ENCODE data around the gene NTHL1.

The NTHL1 gene

DNA sequence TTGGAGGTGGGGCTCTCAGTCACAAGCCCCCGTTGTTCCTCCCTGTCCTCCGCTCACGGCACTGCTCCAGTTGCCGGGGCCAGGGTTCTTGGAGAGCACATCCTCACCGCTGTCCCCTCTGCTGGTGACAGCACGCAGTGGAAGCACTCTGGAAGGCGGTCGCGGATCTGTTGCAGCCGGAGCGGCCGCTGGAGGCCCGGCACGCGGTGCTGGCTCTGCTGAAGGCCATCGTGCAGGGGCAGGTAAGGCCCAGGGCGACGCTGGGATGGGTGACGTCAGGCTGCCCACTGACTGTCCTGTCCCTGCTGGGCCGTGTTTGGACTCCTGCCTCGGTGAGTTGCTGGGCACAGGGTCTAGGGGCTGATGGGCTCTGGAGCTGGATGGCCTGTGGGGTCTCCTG, 5.6 kb upstream of the NTHL1 start:
- Histone ChIP-seq H2AFZ (ENCODE audit: low read length, unreplicated experiment) (no peak overlapping the region), H3K4me3 (ENCODE audit: low read depth, low read length) (no peak overlapping the region), H3K27ac (ENCODE audit: low read depth, low read length) (no peak overlapping the region), H3K27me3 (ENCODE audit: insufficient read depth, low read length) (no peaks in the 10 kb centered on the region), H3K79me2 (ENCODE audit: control insufficient read depth, insufficient read depth, low read length, unreplicated experiment) (peaks cover 11% of the 10 kb centered on the region), H3K36me3 (ENCODE audit: insufficient read depth, low read length) (peaks cover 3% of the 10 kb centered on the region; the same call in 1 of the 2 replicates), H3K4me1 (ENCODE audit: control insufficient read depth, insufficient read depth, low read length, unreplicated experiment) (peaks cover 6% of the 10 kb centered on the region)

DNA sequence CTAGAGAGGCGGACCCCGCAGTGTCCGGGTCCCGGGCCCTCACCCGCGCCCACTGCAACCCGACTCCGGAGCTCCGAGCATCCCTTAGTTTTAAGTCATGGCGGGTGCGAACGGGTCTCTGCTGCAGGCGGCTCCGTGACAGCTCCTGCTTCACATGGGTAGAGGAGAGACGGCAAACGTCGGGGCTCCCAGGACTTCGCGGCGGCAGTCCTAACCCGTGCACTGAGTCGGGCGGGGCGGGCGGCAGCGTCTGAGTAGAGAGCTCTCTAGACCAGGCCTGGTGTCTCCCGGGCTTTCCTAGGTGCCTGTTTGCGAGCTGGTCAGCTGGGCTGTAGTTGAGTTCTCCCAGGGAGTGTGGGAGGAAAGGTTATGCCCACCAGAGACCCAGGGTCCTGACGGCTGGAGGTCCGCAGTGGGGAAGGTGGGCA, 496 bp upstream of the NTHL1 start:
- H3K4me3 ChIP-seq (ENCODE audit: low read depth, low read length) = peak overlapping the region; percentile 90
- H3K36me3 ChIP-seq (ENCODE audit: insufficient read depth, low read length) = no peaks in the 10 kb centered on the region
- H3K27me3 ChIP-seq (ENCODE audit: insufficient read depth, low read length) = no peaks in the 10 kb centered on the region
- H2AFZ ChIP-seq (ENCODE audit: low read length, unreplicated experiment) = peak overlapping the region; percentile 80
- H3K4me1 ChIP-seq (ENCODE audit: control insufficient read depth, insufficient read depth, low read length, unreplicated experiment) = peaks cover 13% of the 10 kb centered on the region
- peaks cover 13% of the 10 kb centered on the region for H3K79me2 ChIP-seq (ENCODE audit: control insufficient read depth, insufficient read depth, low read length, unreplicated experiment)
- no peak overlapping the region for H3K27ac ChIP-seq (ENCODE audit: low read depth, low read length)

DNA sequence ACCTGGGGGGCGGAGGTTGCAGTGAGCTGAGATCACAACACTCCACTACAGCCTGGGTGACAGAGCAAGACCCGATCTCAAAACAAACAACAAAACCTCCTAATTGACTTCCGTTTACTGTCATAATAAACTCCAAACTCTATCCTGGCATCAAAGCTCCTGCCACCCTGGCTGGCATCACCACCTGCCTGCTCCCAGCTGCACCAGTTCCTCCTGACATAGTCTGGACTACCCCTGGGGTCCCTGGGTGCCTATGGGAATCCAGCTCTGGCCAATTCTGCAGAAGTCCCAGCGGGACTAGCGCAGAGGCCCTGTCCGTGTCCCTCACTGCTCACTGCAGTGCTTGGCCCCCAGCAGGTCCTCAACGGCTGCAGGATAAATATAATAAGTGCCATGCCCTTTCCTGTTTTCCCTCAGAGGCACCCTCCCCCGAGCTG, 723 bp downstream of the NTHL1 start:
- H3K4me3 ChIP-seq (ENCODE audit: low read depth, low read length) = peak overlapping the region; percentile 90
- peak overlapping the region; percentile 95 for H2AFZ ChIP-seq (ENCODE audit: low read length, unreplicated experiment)
- H3K4me1 ChIP-seq (ENCODE audit: control insufficient read depth, insufficient read depth, low read length, unreplicated experiment) = peaks cover 13% of the 10 kb centered on the region
- no peaks in the 10 kb centered on the region for H3K27me3 ChIP-seq (ENCODE audit: insufficient read depth, low read length)
- no peak overlapping the region for H3K27ac ChIP-seq (ENCODE audit: low read depth, low read length)
- peaks cover 13% of the 10 kb centered on the region for H3K79me2 ChIP-seq (ENCODE audit: control insufficient read depth, insufficient read depth, low read length, unreplicated experiment)
- no peaks in the 10 kb centered on the region for H3K36me3 ChIP-seq (ENCODE audit: insufficient read depth, low read length)

DNA sequence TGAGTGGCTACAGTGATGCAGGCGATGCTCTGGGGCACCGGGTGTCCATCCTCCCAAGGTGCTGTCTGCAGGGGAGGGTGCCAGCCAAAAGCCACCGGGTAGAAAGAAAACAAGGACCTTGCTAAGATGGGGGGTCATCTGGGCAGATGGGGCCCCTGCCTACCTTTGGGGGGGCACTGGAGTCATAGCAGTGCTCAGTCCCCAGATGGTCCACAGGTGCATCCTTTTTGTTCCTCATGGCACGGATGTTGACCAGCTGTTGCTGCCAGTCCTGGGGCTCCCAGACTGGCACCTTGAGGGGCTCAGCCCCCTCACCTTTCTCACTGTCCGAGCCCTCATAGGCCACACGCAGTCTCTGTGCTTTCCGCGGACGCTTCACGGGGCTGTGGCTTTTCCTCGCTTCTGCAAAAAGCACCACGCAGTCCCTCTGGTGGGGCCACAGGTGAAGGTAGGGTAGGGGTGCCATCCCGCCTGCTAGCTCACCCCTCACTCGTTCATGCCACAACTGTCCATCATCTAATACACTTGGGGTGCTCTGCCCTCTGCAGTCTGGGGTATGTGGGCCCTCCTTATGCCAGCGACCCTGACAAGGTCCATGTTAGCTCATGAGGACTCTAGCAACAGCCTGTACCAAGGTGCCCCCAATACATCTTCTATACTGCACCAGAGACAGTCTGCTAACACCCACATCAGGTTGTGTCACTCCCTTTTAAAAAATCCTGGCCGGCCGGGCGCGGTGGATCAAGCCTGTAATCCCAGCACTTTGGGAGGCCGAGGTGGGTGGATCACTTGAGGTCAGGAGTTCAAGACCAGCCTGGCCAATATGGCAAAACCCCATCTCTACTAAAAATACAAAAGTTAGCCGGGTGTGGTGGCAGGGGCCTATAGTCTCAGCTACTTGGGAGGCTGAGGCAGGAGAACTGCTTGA, 1.4 kb downstream of the NTHL1 start:
- Histone ChIP-seq H3K79me2 (ENCODE audit: control insufficient read depth, insufficient read depth, low read length, unreplicated experiment) (peaks cover 13% of the 10 kb centered on the region), H3K27ac (ENCODE audit: low read depth, low read length) (no peak overlapping the region), H2AFZ (ENCODE audit: low read length, unreplicated experiment) (no peak overlapping the region)

DNA sequence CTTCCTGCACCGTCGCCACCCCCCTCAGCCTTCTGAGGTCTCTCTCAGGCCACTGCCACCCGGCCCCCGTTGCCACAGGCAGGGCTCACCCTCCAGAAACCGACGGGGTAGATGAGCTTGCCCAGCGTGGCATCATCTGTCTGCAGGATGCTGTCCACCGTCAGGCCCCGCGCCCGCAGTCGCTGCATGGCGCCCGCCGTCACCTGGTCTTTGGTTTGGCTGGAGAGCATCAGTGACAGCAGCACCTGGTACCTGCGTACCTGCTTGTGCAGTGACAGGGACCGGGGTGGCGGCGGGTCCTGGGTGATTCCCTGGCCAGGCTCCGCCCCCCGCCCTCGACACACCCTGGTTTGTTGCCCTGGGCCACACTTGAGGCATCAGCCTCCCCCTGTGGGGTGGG, 3.1 kb downstream of the NTHL1 start:
- Histone ChIP-seq H3K36me3 (ENCODE audit: insufficient read depth, low read length) (no peaks in the 10 kb centered on the region), H2AFZ (ENCODE audit: low read length, unreplicated experiment) (no peak overlapping the region), H3K4me1 (ENCODE audit: control insufficient read depth, insufficient read depth, low read length, unreplicated experiment) (peaks cover 13% of the 10 kb centered on the region), H3K4me3 (ENCODE audit: low read depth, low read length) (no peak overlapping the region), H3K79me2 (ENCODE audit: control insufficient read depth, insufficient read depth, low read length, unreplicated experiment) (peaks cover 13% of the 10 kb centered on the region), H3K27me3 (ENCODE audit: insufficient read depth, low read length) (no peaks in the 10 kb centered on the region), H3K27ac (ENCODE audit: low read depth, low read length) (no peak overlapping the region)

More for the DNA sequence above, 1.4 kb downstream of the NTHL1 start:
- peaks cover 13% of the 10 kb centered on the region for H3K4me1 ChIP-seq (ENCODE audit: control insufficient read depth, insufficient read depth, low read length, unreplicated experiment)
- no peaks in the 10 kb centered on the region for H3K27me3 ChIP-seq (ENCODE audit: insufficient read depth, low read length)
- no peak overlapping the region for H3K4me3 ChIP-seq (ENCODE audit: low read depth, low read length)
- no peaks in the 10 kb centered on the region for H3K36me3 ChIP-seq (ENCODE audit: insufficient read depth, low read length)

DNA sequence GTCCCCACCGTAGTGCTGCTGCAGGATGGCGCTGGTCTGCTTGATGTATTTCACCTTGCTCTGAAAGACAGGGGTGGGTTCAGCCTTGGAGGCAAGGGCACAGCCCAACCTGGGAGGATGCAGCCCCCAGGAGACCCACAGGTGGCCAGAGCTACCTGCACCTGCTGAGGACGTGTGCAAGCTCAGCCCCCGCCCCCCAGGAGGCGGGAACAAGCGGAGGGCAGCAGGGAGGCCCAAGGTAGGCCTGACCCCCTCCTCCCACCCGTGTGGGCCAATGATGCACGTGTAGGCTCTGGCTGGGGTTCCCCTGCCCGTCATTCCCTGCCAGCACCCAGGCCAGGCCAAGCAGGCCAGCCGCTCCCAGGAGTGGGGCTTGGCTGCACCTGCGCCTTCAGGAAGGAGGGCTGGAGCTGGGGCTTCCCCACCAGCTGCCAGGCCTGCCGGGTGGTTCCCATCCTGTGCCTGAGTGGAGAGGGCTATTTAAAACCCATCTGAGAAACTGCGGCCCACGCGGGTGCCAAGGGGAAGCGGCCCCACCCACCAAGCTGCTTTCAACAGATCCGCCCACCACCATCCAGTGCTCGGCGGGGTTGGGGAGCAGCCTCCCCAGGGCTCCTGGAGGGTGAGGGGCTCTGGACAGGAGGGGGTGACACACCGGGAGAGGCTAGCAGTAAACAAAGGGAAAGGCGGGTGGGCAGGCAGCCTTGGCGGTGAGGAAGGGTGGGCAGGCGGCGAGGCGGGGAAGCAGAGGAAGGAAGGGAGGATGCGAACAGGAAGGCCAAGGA, 3.8 kb downstream of the NTHL1 start:
- H2AFZ ChIP-seq (ENCODE audit: low read length, unreplicated experiment) = no peak overlapping the region
- H3K4me1 ChIP-seq (ENCODE audit: control insufficient read depth, insufficient read depth, low read length, unreplicated experiment) = peaks cover 16% of the 10 kb centered on the region
- no peak overlapping the region for H3K4me3 ChIP-seq (ENCODE audit: low read depth, low read length)
- H3K27me3 ChIP-seq (ENCODE audit: insufficient read depth, low read length) = no peaks in the 10 kb centered on the region
- H3K36me3 ChIP-seq (ENCODE audit: insufficient read depth, low read length) = no peaks in the 10 kb centered on the region
- H3K79me2 ChIP-seq (ENCODE audit: control insufficient read depth, insufficient read depth, low read length, unreplicated experiment) = peaks cover 9% of the 10 kb centered on the region
- H3K27ac ChIP-seq (ENCODE audit: low read depth, low read length) = no peak overlapping the region

DNA sequence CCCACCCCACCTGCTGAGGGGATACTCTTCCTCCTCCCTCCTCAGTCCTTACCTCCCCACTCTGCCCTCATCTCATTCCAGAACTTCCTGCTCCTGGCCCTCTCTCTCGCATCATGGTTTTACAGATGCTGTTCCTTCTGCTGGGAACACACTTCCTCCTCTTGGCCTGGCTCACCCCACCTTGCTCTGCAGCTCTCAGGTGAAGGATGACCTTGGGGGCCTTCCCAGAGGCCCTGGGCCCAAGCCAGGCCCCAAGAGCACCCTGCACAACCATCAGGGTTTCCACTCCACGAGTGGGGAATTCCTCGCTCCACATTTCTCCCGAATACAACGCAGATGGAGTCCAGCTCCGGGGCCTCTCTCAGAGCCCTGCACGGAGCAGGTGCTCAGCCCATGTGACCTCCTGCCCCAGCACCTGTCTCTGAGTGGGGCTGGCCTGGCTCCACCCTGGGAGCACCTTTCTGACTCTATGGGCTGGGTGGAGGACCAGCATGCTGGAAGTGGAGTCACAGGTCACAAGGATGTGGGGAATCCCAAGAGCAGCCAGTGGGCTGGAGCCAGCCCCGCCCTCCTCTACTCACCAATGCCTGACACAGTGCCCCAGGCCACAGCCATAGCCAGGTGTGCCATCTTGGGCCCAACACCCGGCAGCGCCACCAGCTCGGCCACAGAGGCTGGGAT, 4.5 kb downstream of the NTHL1 start:
- no peaks in the 10 kb centered on the region for H3K36me3 ChIP-seq (ENCODE audit: insufficient read depth, low read length)
- no peak overlapping the region for H2AFZ ChIP-seq (ENCODE audit: low read length, unreplicated experiment)
- H3K27me3 ChIP-seq (ENCODE audit: insufficient read depth, low read length) = no peaks in the 10 kb centered on the region
- H3K4me3 ChIP-seq (ENCODE audit: low read depth, low read length) = no peak overlapping the region
- no peak overlapping the region for H3K27ac ChIP-seq (ENCODE audit: low read depth, low read length)
- H3K79me2 ChIP-seq (ENCODE audit: control insufficient read depth, insufficient read depth, low read length, unreplicated experiment) = peaks cover 2% of the 10 kb centered on the region
- H3K4me1 ChIP-seq (ENCODE audit: control insufficient read depth, insufficient read depth, low read length, unreplicated experiment) = peaks cover 13% of the 10 kb centered on the region

DNA sequence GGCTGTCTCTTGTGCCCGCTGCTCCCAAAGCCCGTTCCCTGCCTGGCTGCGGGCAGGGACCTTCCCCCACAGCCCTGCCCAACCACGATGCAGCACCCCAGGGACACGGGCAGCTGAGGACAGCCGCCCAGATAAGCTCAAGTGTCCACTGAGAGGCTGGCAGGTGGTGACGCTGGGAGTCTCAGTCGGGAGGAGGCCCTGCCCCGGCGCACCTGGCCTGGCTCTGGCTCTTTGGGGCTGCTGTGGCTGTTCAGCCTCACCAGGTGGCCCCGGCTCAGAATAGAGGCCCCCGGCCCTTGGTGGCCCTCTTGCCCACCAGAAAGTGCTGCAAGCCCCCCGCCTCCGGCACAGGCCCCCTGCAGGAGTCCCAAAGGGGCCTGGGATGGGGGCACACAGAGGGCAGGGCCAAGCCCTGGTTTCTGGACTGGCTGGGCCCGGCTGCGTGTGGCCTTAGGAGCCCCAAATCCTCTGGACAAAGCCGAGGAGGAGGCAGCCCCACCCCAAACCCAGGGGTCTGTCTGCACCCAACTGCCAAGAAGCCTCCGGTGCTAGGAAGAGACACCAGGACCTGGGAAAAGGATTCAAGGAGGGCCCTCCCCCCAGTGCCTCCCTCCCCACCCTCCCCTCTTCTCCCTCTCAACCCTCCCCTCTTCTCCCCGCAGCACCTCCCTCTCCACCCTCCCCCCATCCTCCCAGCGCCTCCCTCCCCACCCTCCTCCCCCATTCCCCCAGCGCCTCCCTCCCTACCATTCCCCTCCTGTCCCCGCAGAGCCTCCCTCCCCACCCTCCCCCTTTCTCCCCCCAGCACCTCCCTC, 5.3 kb downstream of the NTHL1 start:
- Histone ChIP-seq H3K27me3 (ENCODE audit: insufficient read depth, low read length) (no peaks in the 10 kb centered on the region), H3K4me3 (ENCODE audit: low read depth, low read length) (no peak overlapping the region), H3K4me1 (ENCODE audit: control insufficient read depth, insufficient read depth, low read length, unreplicated experiment) (peaks cover 13% of the 10 kb centered on the region), H3K27ac (ENCODE audit: low read depth, low read length) (no peak overlapping the region), H2AFZ (ENCODE audit: low read length, unreplicated experiment) (no peak overlapping the region), H3K36me3 (ENCODE audit: insufficient read depth, low read length) (no peaks in the 10 kb centered on the region), H3K79me2 (ENCODE audit: control insufficient read depth, insufficient read depth, low read length, unreplicated experiment) (no peaks in the 10 kb centered on the region)

DNA sequence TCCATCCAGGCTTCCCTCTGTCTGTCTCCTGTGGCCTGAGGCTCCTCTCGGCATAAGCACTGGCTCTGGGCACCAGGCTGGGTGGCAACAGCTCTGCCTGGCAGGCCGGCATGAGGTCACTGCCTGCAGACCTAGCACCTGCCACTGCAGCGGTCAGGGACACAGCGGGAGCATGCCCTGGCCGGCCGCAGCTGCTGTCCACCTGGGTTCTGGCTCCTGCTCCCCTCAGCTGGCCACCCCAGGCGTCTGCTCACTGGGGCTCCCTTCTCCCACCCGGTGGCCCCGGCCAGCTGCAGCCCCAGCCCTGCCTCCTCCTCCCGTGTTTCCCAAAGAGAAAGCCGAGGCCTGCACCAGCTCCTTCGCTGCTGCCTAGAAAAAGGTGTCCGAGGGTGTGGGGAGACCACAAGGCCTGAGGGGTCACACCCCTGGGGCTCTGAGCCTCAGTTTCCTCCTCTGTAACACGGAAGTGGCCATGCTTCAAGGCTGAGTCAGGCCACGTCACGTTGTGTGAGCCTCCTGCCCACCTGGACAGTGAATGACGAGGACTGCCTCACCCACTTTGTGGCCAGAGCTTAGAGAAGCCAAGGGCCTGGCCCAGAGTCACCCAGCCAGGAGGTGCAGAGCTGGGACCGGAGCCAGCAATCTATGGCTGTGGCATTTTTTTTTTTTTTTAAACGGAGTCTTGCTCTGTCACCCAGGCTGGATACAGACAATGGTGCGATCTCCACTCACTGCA, 6.7 kb downstream of the NTHL1 start:
- Histone ChIP-seq H3K27ac (ENCODE audit: low read depth, low read length) (no peak overlapping the region), H3K4me3 (ENCODE audit: low read depth, low read length) (no peak overlapping the region), H3K27me3 (ENCODE audit: insufficient read depth, low read length) (no peaks in the 10 kb centered on the region), H3K79me2 (ENCODE audit: control insufficient read depth, insufficient read depth, low read length, unreplicated experiment) (no peaks in the 10 kb centered on the region), H2AFZ (ENCODE audit: low read length, unreplicated experiment) (no peak overlapping the region), H3K36me3 (ENCODE audit: insufficient read depth, low read length) (no peaks in the 10 kb centered on the region), H3K4me1 (ENCODE audit: control insufficient read depth, insufficient read depth, low read length, unreplicated experiment) (peaks cover 11% of the 10 kb centered on the region)
